ENCODE results near the gene TNNT1. TPM values are rescaled to one million over a fixed set of nuclear protein-coding genes. Genes with fewer than 3 reads are reported as not detected.
A peak's percentile ranks its signal among the peaks of the same experiment; 100 is the strongest.

Gene TNNT1
- polyA plus RNA-seq, 4 donors = 0.18 to 20.1 (median 5.3) TPM

DNA sequence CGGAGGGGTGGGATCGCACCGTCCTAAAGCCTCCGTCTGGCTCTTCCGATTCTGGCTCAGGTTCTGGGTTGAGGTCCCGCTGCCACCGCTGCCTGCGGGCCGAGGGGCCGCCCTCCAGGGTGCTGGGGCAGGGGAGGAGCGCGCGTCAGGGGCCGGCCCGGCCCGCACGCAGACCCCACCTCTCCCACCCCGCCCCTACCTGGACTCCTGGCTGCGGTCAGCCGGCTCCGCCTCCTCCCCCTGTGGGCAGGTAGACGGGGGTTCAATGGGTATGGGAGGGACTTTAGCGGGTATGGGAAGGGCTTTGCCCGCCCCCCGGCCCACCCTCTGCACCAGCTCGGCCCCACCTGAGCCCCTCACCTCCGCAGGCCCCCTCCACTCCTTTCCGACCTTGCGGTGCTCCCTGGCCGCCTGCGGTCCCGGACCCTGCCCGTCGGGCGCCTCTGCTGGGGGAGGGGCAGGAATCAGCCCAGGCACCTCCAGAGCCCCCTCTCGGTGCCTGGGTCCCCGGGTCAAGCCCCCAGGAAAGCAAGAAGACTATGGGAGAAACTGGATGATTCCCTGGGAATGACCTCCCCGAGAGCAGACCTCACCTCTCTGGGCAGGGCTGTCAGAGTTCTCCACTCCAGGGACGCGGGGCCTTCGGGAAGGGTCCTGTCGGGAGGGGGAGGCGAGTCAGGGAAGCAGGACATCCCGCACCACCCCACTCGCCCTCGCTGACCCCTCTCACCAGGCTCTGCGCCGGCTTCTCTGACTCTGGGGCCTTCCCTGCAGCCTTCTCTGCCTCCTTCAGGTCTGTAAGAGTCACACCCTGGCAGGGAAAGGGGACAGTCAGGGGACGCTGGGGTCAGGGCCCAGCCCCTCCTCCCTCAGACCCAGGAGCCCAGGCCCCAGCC, 56.3 kb downstream of the TNNT1 start:
- H3K27me3 ChIP-seq (ENCODE audit: control insufficient read depth in 3 of 3, insufficient read depth in 3 of 3, low read length in 3 of 3) = peaks cover 0 to 8% (median 0%) of the 10 kb centered on the region in 3 donors
- H3K9me3 ChIP-seq (ENCODE audit: control insufficient read depth in 2 of 2, insufficient read depth in 1 of 2, low read depth in 1 of 2, low read length in 1 of 2) = no peaks in the 10 kb centered on the region
- H3K4me1 ChIP-seq (ENCODE audit: control insufficient read depth in 3 of 3, insufficient read depth in 2 of 3, low read depth in 1 of 3, low read length in 2 of 3) = peaks cover 0 to 8% (median 0%) of the 10 kb centered on the region in 3 donors
- no peak overlapping the region for H3K27ac ChIP-seq (ENCODE audit: low read depth in 1 of 3, low read length in 2 of 3)
- H3K4me3 ChIP-seq (ENCODE audit: low read depth in 1 of 3, low read length in 3 of 3) = no peak overlapping the region
- H3K36me3 ChIP-seq (ENCODE audit: control insufficient read depth in 3 of 3, insufficient read depth in 2 of 3, low read depth in 1 of 3, low read length in 3 of 3) = peaks cover 6 to 62% (median 8%) of the 10 kb centered on the region in 3 donors
- WGBS, 3 donors = 89 to 97% (median 93%) methylated on average over 34 to 49 of the region's 49 CpGs
- FAIRE-seq (no peak), DNase-seq (no peak)

DNA sequence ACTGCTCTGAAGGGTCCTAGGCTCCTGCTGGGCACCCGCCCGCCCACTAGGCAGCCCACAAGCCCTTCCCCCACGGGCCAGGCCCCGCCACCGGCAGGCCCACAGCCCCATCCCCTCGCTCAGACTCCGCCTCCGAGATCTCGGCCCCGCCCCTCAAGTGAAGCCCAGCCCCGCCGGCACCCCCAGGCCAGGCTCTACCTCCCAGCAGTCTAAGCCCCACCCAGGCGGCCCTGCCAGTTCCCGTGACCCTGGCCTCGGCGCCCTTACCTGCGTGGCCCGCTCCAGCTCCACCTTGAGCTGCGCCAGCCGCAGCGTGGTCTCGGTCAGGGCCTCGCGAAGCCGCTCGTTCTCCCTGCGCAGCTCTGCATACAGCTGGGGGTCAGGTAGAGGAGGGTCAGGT, 57.1 kb downstream of the TNNT1 start:
- DNase-seq (no peak), FAIRE-seq (no peak)
- Histone ChIP-seq H3K9me3 (ENCODE audit: control insufficient read depth in 2 of 2, insufficient read depth in 1 of 2, low read depth in 1 of 2, low read length in 1 of 2) (no peaks in the 10 kb centered on the region), H3K4me1 (ENCODE audit: control insufficient read depth in 3 of 3, insufficient read depth in 2 of 3, low read depth in 1 of 3, low read length in 2 of 3) (peaks cover 0 to 15% (median 0%) of the 10 kb centered on the region in 3 donors), H3K4me3 (ENCODE audit: low read depth in 1 of 3, low read length in 3 of 3) (no peak overlapping the region), H3K36me3 (ENCODE audit: control insufficient read depth in 3 of 3, insufficient read depth in 2 of 3, low read depth in 1 of 3, low read length in 3 of 3) (peaks cover 6 to 62% (median 8%) of the 10 kb centered on the region in 3 donors), H3K27me3 (ENCODE audit: control insufficient read depth in 3 of 3, insufficient read depth in 3 of 3, low read length in 3 of 3) (peaks cover 0 to 16% (median 0%) of the 10 kb centered on the region in 3 donors), H3K27ac (ENCODE audit: low read depth in 1 of 3, low read length in 2 of 3) (no peak overlapping the region)
- 87 to 98% (median 93%) methylated on average over 17 to 27 of the region's 27 CpGs for WGBS, 3 donors

DNA sequence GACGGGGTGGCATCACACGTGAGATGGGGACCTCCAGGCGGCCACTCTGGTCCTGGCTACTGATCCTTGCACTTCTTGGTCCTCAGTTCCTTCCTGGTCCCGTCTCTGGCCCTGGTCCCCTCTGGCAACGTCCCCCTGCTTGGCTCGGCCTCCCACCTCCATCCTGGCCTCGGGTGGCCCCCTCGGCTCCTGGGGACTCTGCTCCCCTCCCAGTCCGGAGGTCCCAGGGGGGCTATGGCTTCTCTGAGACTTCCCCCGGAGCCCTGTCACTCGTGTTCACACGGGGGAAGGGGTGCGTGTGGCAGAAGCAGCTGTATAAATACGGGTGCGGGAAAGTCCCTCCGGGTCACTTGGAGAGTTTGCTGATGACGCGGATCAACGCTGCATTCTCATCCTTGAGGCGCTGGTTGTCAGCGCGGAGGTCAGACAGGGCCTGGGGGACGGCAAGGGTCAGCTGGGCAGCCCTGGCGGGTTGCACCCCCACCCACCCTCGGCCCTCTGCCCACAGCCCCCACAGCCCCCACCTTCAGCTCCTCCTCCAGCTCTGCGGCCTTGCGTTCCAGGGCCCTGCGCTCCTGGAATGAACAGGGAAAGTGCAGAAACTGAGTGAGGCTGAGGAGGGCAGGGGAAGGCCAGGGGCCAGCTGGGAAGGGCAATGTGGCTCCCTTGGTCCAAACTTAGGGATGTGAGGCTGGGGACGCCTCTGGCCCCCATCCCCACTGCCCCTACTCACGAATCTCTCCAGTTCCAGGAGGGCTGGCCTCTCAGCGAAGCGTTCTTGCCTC, 57.7 kb downstream of the TNNT1 start:
- Histone ChIP-seq H3K27me3 (ENCODE audit: control insufficient read depth in 3 of 3, insufficient read depth in 3 of 3, low read length in 3 of 3) (peaks cover 0 to 22% (median 0%) of the 10 kb centered on the region in 3 donors), H3K36me3 (ENCODE audit: control insufficient read depth in 3 of 3, insufficient read depth in 2 of 3, low read depth in 1 of 3, low read length in 3 of 3) (peaks cover 6 to 60% (median 8%) of the 10 kb centered on the region in 3 donors), H3K9me3 (ENCODE audit: control insufficient read depth in 2 of 2, insufficient read depth in 1 of 2, low read depth in 1 of 2, low read length in 1 of 2) (no peaks in the 10 kb centered on the region), H3K4me3 (ENCODE audit: low read depth in 1 of 3, low read length in 3 of 3) (no peak overlapping the region), H3K4me1 (ENCODE audit: control insufficient read depth in 3 of 3, insufficient read depth in 2 of 3, low read depth in 1 of 3, low read length in 2 of 3) (peaks cover 0 to 18% (median 2%) of the 10 kb centered on the region in 3 donors), H3K27ac (ENCODE audit: low read depth in 1 of 3, low read length in 2 of 3) (no peak overlapping the region)
- no peak for DNase-seq
- no peak for FAIRE-seq
- WGBS, 3 donors = 88 to 90% (median 89%) methylated on average over 29 to 32 of the region's 32 CpGs

DNA sequence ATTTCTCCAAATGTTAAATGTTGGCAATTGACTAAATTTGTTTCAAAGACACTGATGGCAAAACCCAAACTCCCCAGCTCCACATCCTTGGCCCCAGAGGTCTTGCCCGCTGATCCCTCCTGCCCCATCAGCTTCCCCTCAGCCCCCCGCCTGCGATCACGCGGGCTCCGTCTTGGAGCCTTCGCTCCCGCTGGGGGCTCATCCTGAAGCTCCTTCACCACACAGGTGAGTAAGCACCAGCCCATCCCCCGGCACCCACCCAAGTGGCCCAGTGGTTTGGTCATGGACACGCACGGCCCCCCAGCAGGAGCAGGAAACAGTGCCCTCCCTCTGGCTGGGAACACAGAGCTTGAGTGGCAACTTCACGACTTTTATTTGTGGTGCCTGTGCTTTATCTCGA, 58.4 kb downstream of the TNNT1 start:
- H3K9me3 ChIP-seq (ENCODE audit: control insufficient read depth in 2 of 2, insufficient read depth in 1 of 2, low read depth in 1 of 2, low read length in 1 of 2) = no peaks in the 10 kb centered on the region
- WGBS, 3 donors = 90 to 97% (median 95%) methylated on average over 13 of the region's 13 CpGs
- H3K27me3 ChIP-seq (ENCODE audit: control insufficient read depth in 3 of 3, insufficient read depth in 3 of 3, low read length in 3 of 3) = peaks cover 0 to 29% (median 0%) of the 10 kb centered on the region in 3 donors
- H3K36me3 ChIP-seq (ENCODE audit: control insufficient read depth in 3 of 3, insufficient read depth in 2 of 3, low read depth in 1 of 3, low read length in 3 of 3) = peaks cover 6 to 54% (median 8%) of the 10 kb centered on the region in 3 donors
- DNase-seq (no peak), FAIRE-seq (no peak)
- H3K4me1 ChIP-seq (ENCODE audit: control insufficient read depth in 3 of 3, insufficient read depth in 2 of 3, low read depth in 1 of 3, low read length in 2 of 3) = peaks cover 0 to 18% (median 2%) of the 10 kb centered on the region in 3 donors
- H3K27ac ChIP-seq (ENCODE audit: low read depth in 1 of 3, low read length in 2 of 3) = no peak overlapping the region
- no peak overlapping the region for H3K4me3 ChIP-seq (ENCODE audit: low read depth in 1 of 3, low read length in 3 of 3)

DNA sequence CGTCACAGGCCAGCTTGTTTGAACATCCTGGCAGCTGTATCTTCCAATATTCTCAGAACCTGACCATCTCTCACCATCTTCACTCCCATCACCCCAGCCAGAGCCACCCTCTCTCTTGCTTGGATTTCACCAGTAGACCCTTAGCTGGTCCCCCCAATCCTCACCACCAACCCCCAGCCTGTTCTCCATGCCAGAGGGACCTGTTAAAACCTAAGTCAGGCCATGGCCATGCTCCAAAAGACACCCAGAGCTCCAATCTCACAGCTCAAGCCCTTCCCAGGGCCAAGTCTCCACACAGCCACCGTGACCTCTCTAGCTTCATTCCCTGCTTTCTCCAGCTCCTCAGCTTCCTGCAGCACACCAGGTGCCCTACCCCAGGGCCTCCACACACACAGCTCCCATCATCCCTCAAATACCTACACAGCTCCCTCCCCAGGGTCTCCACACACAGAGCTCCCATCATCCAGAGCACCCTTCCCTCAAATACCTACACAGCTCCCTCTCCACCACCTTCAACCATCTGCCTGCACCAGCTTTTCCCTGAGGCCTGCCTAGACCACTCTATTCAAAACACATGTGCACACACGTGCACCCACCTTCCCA, 59.6 kb downstream of the TNNT1 start:
- peaks cover 0 to 41% (median 0%) of the 10 kb centered on the region in 3 donors for H3K27me3 ChIP-seq (ENCODE audit: control insufficient read depth in 3 of 3, insufficient read depth in 3 of 3, low read length in 3 of 3)
- DNase-seq (no peak), FAIRE-seq (no peak)
- no peaks in the 10 kb centered on the region for H3K9me3 ChIP-seq (ENCODE audit: control insufficient read depth in 2 of 2, insufficient read depth in 1 of 2, low read depth in 1 of 2, low read length in 1 of 2)
- H3K4me1 ChIP-seq (ENCODE audit: control insufficient read depth in 3 of 3, insufficient read depth in 2 of 3, low read depth in 1 of 3, low read length in 2 of 3) = peaks cover 0 to 18% (median 2%) of the 10 kb centered on the region in 3 donors
- peaks cover 6 to 43% (median 8%) of the 10 kb centered on the region in 3 donors for H3K36me3 ChIP-seq (ENCODE audit: control insufficient read depth in 3 of 3, insufficient read depth in 2 of 3, low read depth in 1 of 3, low read length in 3 of 3)
- H3K27ac ChIP-seq (ENCODE audit: low read depth in 1 of 3, low read length in 2 of 3) = no peak overlapping the region
- no peak overlapping the region for H3K4me3 ChIP-seq (ENCODE audit: low read depth in 1 of 3, low read length in 3 of 3)
- WGBS, 3 donors = 88 to 98% (median 89%) methylated on average over 3 of the region's 3 CpGs

DNA sequence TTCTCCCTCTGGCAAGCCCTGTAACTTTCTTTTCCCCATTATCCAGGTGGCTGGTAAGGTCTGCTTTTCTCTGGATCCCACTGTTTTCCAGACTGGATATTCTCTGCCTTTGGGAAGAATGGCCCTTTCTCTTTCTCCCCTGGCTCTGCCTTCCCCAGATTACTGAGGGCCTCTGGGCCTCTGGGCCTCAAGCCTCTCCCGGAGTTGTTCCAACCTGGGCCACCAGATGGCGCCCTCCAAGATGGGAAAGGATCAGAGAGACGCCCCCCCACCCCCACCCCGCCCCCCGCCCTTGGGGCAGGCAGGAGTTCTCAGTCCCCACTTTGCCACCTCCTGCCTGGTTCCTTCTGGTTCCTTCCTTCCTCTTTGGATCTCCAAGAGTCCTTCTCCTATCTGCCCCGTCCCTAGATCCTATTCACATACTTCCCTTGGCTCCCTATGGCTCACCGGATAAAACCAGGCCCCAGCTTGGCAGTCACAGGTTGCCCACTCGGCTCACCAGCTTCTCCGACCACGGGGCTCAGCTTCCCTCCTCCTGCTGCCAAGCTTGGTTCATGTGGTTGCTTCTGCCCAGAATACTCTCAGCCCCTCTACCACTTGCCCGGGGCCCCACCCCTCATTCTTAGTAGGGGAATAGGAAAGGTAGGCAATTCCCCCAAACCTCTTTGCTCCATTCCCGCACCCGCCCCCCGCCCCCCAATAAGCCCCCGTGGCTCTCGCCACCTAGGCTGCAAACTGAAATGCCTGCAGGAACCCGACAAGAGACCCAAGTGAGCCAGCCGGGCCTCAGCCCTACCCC, 60.3 kb downstream of the TNNT1 start:
- WGBS, 3 donors = 47 to 60% (median 50%) methylated on average over 16 to 18 of the region's 18 CpGs
- Histone ChIP-seq H3K4me1 (ENCODE audit: control insufficient read depth in 3 of 3, insufficient read depth in 2 of 3, low read depth in 1 of 3, low read length in 2 of 3) (peaks cover 0 to 18% (median 2%) of the 10 kb centered on the region in 3 donors), H3K27ac (ENCODE audit: low read depth in 1 of 3, low read length in 2 of 3) (no peak overlapping the region), H3K4me3 (ENCODE audit: low read depth in 1 of 3, low read length in 3 of 3) (no peak overlapping the region), H3K27me3 (ENCODE audit: control insufficient read depth in 3 of 3, insufficient read depth in 3 of 3, low read length in 3 of 3) (peaks cover 0 to 48% (median 0%) of the 10 kb centered on the region in 3 donors), H3K36me3 (ENCODE audit: control insufficient read depth in 3 of 3, insufficient read depth in 2 of 3, low read depth in 1 of 3, low read length in 3 of 3) (peaks cover 6 to 40% (median 8%) of the 10 kb centered on the region in 3 donors), H3K9me3 (ENCODE audit: control insufficient read depth in 2 of 2, insufficient read depth in 1 of 2, low read depth in 1 of 2, low read length in 1 of 2) (no peaks in the 10 kb centered on the region)
- DNase-seq = peak; percentile 60 to 81
- no peak for FAIRE-seq

DNA sequence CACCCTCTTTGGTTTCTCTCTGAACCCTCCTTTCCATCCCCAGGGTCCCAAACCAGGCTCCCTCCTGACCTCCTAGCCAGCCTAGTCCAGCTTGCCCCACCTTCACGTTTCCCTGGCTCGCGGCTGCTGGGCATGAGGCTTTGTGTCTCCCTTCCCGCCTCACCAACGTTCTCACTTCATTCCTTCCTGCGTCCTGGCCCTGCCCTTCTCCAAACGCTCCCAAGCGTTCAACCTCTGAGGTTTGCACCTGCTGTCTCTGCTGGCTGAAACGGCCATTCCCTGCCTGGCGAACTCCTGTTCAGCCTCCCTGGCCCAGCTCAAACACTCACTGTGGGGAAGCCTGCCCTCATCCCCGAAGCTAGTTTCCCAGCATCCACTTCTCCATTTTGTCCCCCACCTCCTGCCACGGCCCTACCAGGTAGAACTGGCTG, 61.0 kb downstream of the TNNT1 start:
- Histone ChIP-seq H3K4me3 (ENCODE audit: low read depth in 1 of 3, low read length in 3 of 3) (no peak overlapping the region), H3K27ac (ENCODE audit: low read depth in 1 of 3, low read length in 2 of 3) (no peak overlapping the region)

More for the DNA sequence above, 61.0 kb downstream of the TNNT1 start:
- peaks cover 0 to 54% (median 0%) of the 10 kb centered on the region in 3 donors for H3K27me3 ChIP-seq (ENCODE audit: control insufficient read depth in 3 of 3, insufficient read depth in 3 of 3, low read length in 3 of 3)
- WGBS, 3 donors = 29 to 65% (median 51%) methylated on average over 12 of the region's 12 CpGs
- peaks cover 6 to 39% (median 8%) of the 10 kb centered on the region in 3 donors for H3K36me3 ChIP-seq (ENCODE audit: control insufficient read depth in 3 of 3, insufficient read depth in 2 of 3, low read depth in 1 of 3, low read length in 3 of 3)
- H3K4me1 ChIP-seq (ENCODE audit: control insufficient read depth in 3 of 3, insufficient read depth in 2 of 3, low read depth in 1 of 3, low read length in 2 of 3) = peaks cover 0 to 18% (median 2%) of the 10 kb centered on the region in 3 donors
- DNase-seq (no peak), FAIRE-seq (no peak)
- H3K9me3 ChIP-seq (ENCODE audit: control insufficient read depth in 2 of 2, insufficient read depth in 1 of 2, low read depth in 1 of 2, low read length in 1 of 2) = peaks cover 0 to 2% of the 10 kb centered on the region in 2 donors

Data from small intestine (tissue), 7 donors.